ENCODE measurements around the gene NFX1.

- TF ChIP-seq, protein P1, sequence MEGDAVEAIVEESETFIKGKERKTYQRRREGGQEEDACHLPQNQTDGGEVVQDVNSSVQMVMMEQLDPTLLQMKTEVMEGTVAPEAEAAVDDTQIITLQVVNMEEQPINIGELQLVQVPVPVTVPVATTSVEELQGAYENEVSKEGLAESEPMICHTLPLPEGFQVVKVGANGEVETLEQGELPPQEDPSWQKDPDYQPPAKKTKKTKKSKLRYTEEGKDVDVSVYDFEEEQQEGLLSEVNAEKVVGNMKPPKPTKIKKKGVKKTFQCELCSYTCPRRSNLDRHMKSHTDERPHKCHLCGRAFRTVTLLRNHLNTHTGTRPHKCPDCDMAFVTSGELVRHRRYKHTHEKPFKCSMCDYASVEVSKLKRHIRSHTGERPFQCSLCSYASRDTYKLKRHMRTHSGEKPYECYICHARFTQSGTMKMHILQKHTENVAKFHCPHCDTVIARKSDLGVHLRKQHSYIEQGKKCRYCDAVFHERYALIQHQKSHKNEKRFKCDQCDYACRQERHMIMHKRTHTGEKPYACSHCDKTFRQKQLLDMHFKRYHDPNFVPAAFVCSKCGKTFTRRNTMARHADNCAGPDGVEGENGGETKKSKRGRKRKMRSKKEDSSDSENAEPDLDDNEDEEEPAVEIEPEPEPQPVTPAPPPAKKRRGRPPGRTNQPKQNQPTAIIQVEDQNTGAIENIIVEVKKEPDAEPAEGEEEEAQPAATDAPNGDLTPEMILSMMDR (IDR thresholded peaks at IDR 0.05 in 2 of 3, conservative IDR thresholded peaks at IDR 0.05 in 1 of 3; ENCODE audit: control insufficient read depth in 2 of 3, extremely low read depth in 1 of 3, insufficient read depth in 1 of 3, low read depth in 3 of 3, low read length in 3 of 3): no peak
- no peak for TF ChIP-seq BHLHE40 (IDR thresholded peaks at IDR 0.05; ENCODE audit: borderline replicate concordance in 1 of 2, low read depth in 2 of 2, low read length in 1 of 2)
- no peak for TF ChIP-seq ZZZ3 (IDR thresholded peaks at IDR 0.05; ENCODE audit: control insufficient read depth, insufficient read length, low read depth)
These were observed 49.9 kb downstream of the NFX1 start for GRCh38 chr9:33340186-33340585.

All from GM12878 (cell line).